ENCODE results near the gene CCDC150. TPM values are rescaled to one million over a fixed set of nuclear protein-coding genes. Genes with fewer than 3 reads are reported as not detected.

The CCDC150 gene
- total RNA-seq, 2 donors from 2014 or later = 0.56 TPM; not detected in 1

DNA sequence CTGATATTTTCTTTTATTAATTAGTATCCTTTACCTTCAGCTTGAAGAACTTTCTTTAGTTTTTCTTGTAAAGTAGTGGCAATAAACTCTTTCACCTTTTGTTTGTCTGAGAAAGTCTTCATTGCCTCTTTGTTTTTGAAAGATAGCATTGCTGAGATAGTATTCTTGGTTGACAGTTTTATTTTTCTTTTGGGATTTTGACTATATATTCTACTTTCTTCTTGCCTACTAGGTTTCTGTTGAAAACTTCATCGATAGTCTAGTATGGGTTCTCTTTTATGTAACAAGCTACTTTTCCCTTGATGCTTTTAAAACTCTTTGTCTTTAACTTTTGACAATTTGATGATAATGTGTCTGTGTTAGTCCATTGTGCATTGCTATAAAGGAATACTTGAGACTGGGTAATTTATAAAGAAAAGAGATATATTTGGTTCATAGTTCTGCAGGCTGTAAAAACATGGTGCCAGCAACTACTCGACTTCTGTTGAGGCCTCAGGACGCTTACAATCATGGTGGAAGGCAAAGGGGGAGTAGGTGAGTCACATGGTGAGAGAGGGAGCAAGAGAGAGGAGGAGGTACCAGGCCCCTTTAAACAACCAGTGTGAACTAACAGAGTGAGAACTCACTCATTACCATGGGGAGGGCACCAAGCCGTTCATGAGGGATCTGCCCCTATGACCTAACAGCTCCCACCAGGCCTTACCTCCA, 12.0 kb downstream of the CCDC150 start:
- Histone ChIP-seq H3K27ac (no peak overlapping the region), H3K9me3 (peaks cover 28% of the 10 kb centered on the region), H3K4me3 (no peak overlapping the region), H3K27me3 (replicated peaks; ENCODE audit: insufficient read depth) (no peaks in the 10 kb centered on the region), H3K36me3 (no peaks in the 10 kb centered on the region), H3K4me1 (ENCODE audit: control insufficient read depth in 1 of 2, low read depth in 2 of 2) (no peaks in the 10 kb centered on the region)
- TF ChIP-seq CTCF (IDR thresholded peaks at IDR 0.05) = no peak
- DNase-seq (ENCODE audit: low spot score) = no peak
- ATAC-seq (ENCODE audit: insufficient number of reproducible peaks, low FRiP score, low read depth) = no peak

GRCh38 chr2:196652869-196653268, 13.4 kb downstream of the CCDC150 start:
- TF ChIP-seq CTCF (IDR thresholded peaks at IDR 0.05) = no peak
- Histone ChIP-seq H3K27me3 (replicated peaks; ENCODE audit: insufficient read depth) (no peaks in the 10 kb centered on the region), H3K27ac (no peak overlapping the region), H3K4me3 (no peak overlapping the region), H3K4me1 (ENCODE audit: control insufficient read depth in 1 of 2, low read depth in 2 of 2) (no peaks in the 10 kb centered on the region), H3K9me3 (peaks cover 28% of the 10 kb centered on the region), H3K36me3 (no peaks in the 10 kb centered on the region)
- DNase-seq (ENCODE audit: low spot score) = no peak
- no peak for ATAC-seq (ENCODE audit: insufficient number of reproducible peaks, low FRiP score, low read depth)

DNA sequence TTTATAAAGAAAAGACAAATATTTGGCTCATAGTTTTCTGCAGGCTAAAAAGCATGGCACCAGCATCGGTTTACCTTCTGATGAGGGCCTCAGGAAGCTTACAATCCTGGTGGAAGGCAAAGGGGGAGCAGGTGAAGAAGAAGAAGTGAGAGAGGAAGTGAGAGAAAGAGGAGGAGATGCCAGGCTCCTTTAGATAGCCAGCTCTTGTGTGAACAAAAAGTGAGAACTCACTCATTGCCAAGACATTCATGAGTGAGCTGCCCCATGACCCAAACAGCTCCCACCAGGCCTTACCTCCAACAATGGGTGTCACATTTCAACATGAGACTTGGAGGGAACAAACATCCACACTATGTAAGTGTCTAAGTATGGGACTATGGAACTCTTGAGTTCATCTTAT, 14.3 kb downstream of the CCDC150 start:
- H3K27ac ChIP-seq = no peak overlapping the region
- H3K4me3 ChIP-seq = no peak overlapping the region
- no peaks in the 10 kb centered on the region for H3K36me3 ChIP-seq
- no peaks in the 10 kb centered on the region for H3K27me3 ChIP-seq (replicated peaks; ENCODE audit: insufficient read depth)
- ATAC-seq (ENCODE audit: insufficient number of reproducible peaks, low FRiP score, low read depth) (no peak), DNase-seq (ENCODE audit: low spot score) (no peak)
- no peaks in the 10 kb centered on the region for H3K4me1 ChIP-seq (ENCODE audit: control insufficient read depth in 1 of 2, low read depth in 2 of 2)
- peaks cover 28% of the 10 kb centered on the region for H3K9me3 ChIP-seq
- TF ChIP-seq CTCF (IDR thresholded peaks at IDR 0.05) = no peak

GRCh38 chr2:196655761-196656160, 16.2 kb downstream of the CCDC150 start:
- DNase-seq (ENCODE audit: low spot score) = no peak
- H3K27me3 ChIP-seq (replicated peaks; ENCODE audit: insufficient read depth) = no peaks in the 10 kb centered on the region
- peaks cover 28% of the 10 kb centered on the region for H3K9me3 ChIP-seq
- no peak for ATAC-seq (ENCODE audit: insufficient number of reproducible peaks, low FRiP score, low read depth)
- no peaks in the 10 kb centered on the region for H3K36me3 ChIP-seq
- no peaks in the 10 kb centered on the region for H3K4me1 ChIP-seq (ENCODE audit: control insufficient read depth in 1 of 2, low read depth in 2 of 2)
- H3K27ac ChIP-seq = no peak overlapping the region
- TF ChIP-seq CTCF (IDR thresholded peaks at IDR 0.05) = no peak
- no peak overlapping the region for H3K4me3 ChIP-seq

DNA sequence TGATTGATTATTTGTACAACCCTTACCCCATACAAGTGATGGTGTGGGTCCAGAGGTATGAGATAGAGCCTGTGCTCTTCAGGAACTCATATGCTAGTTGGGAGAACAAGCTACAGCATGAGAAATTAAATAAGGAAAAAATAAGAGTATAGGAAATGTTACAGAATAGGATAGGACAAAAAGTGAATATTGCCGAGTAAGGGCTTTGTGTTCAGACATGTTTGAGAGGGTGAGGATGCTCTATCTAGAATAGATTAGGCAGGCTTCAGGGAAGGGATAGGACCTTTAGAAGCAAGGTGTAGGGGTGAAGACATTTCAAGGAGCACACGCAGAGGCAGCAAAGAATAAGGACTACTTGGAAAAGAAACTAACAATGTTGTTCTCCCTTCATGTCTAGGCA, 17.8 kb downstream of the CCDC150 start:
- no peaks in the 10 kb centered on the region for H3K36me3 ChIP-seq
- ATAC-seq (ENCODE audit: insufficient number of reproducible peaks, low FRiP score, low read depth) (no peak), DNase-seq (ENCODE audit: low spot score) (no peak)
- H3K4me3 ChIP-seq = no peak overlapping the region
- H3K9me3 ChIP-seq = peaks cover 12% of the 10 kb centered on the region
- H3K4me1 ChIP-seq (ENCODE audit: control insufficient read depth in 1 of 2, low read depth in 2 of 2) = no peaks in the 10 kb centered on the region
- TF ChIP-seq CTCF (IDR thresholded peaks at IDR 0.05) = no peak
- no peak overlapping the region for H3K27ac ChIP-seq
- no peaks in the 10 kb centered on the region for H3K27me3 ChIP-seq (replicated peaks; ENCODE audit: insufficient read depth)

Data from thoracic aorta (tissue), 2 donors.